ENCODE results near the gene DPAGT1. TPM values are rescaled to one million over a fixed set of nuclear protein-coding genes. Genes with fewer than 3 reads are reported as not detected.

DPAGT1 gene
- total RNA-seq, 6 donors from 2014 or later, result 18.6 to 43.9 (median 28.3) TPM

DNA sequence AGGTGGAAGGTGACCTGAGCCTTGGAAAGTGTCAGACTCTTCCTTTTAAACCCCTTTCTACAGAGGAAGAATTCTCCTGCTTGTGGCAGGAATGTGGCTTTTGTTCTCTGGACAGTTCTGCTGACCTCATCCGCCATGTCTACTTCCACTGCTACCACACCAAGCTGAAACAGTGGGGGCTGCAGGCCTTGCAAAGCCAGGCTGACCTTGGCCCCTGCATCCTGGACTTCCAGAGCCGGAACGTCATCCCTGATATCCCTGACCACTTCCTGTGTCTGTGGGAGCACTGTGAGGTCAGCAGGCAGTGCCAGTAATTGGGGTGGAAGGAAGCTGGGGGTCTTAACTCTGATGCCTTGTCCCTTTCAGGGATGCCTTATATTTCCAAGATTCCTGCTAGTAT lies 29.0 kb upstream of the DPAGT1 start:
- Histone ChIP-seq H3K4me1 (no peaks in the 10 kb centered on the region), H3K36me3 (peaks cover 17 to 85% (median 53%) of the 10 kb centered on the region in 4 donors)
- 53 to 69% methylated on average over 3 of the region's 3 CpGs for WGBS, 2 donors

DNA sequence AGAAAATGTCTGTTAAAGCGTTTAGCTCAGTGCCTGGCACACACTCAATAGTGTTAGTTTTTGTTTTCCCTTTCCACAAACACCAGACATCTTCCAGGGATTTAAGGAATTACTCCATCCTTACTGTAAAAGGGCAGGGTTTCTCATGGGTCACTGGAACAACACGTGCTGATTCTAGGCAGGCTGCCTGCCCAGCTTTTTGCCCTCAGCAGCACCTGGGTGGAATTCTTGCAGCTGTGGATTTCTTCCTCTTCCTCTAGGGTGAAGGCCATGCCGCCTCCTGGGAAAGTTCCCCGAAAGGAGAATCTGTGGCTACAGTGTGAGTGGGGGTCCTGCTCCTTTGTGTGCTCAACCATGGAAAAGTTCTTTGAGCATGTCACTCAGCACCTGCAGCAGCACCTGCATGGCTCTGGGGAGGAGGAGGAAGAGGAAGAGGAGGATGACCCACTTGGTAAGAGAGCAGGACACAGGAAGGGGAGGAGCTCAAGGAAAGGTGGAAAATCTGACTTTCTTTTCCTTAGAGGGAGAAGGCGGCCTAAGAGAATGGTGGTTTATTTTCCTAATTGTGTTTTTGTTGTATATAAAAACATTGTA lies 25.1 kb upstream of the DPAGT1 start:
- DNase-seq, result no peak
- WGBS, 2 donors, result 75 to 78% methylated on average over 5 of the region's 5 CpGs
- Histone ChIP-seq H3K27ac (no peak overlapping the region), H3K9me3 (no peaks in the 10 kb centered on the region), H3K27me3 (no peaks in the 10 kb centered on the region), H3K4me1 (peaks cover 7 to 16% (median 9%) of the 10 kb centered on the region in 4 donors), H3K4me3 (no peak overlapping the region), H3K36me3 (peaks cover 8 to 71% (median 34%) of the 10 kb centered on the region in 4 donors)
- no peak for ATAC-seq (ENCODE audit: low FRiP score in 2 of 2)
- TF ChIP-seq POLR2AphosphoS5 (IDR thresholded peaks at IDR 0.05) (no peak), POLR2A (IDR thresholded peaks at IDR 0.05) (no peak), EP300 (IDR thresholded peaks at IDR 0.05) (no peak)
- TF ChIP-seq, protein P1, sequence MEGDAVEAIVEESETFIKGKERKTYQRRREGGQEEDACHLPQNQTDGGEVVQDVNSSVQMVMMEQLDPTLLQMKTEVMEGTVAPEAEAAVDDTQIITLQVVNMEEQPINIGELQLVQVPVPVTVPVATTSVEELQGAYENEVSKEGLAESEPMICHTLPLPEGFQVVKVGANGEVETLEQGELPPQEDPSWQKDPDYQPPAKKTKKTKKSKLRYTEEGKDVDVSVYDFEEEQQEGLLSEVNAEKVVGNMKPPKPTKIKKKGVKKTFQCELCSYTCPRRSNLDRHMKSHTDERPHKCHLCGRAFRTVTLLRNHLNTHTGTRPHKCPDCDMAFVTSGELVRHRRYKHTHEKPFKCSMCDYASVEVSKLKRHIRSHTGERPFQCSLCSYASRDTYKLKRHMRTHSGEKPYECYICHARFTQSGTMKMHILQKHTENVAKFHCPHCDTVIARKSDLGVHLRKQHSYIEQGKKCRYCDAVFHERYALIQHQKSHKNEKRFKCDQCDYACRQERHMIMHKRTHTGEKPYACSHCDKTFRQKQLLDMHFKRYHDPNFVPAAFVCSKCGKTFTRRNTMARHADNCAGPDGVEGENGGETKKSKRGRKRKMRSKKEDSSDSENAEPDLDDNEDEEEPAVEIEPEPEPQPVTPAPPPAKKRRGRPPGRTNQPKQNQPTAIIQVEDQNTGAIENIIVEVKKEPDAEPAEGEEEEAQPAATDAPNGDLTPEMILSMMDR (IDR thresholded peaks at IDR 0.05), result no peak

More for the DNA sequence above, 29.0 kb upstream of the DPAGT1 start:
- ATAC-seq (ENCODE audit: low FRiP score in 2 of 2) (no peak), DNase-seq (no peak)
- H3K4me3 ChIP-seq, result no peak overlapping the region
- no peaks in the 10 kb centered on the region for H3K9me3 ChIP-seq
- TF ChIP-seq POLR2A (IDR thresholded peaks at IDR 0.05) (no peak), EP300 (IDR thresholded peaks at IDR 0.05) (no peak), POLR2AphosphoS5 (IDR thresholded peaks at IDR 0.05) (no peak)
- TF ChIP-seq, protein P1 (IDR thresholded peaks at IDR 0.05), result no peak
- H3K27ac ChIP-seq, result no peak overlapping the region
- H3K27me3 ChIP-seq, result no peaks in the 10 kb centered on the region

DNA sequence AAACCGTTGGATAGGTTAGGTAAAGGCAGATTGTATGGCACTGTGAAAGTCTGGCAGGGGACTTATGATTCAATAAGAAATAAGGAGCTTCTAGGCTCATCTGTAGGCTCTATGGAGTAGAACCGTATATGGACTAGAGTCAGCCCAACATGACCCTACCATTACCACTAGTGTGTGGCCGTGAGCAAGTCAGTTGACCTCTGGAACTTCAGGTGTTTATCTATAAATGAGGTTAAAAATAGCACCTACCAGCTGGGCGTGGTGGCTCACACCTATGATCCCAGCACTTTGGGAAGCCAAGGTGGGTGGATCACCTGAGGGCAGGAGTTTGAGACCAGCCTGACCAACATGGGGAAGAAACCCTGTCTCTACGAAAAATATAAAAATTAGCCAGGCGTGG lies 24.2 kb upstream of the DPAGT1 start:
- Histone ChIP-seq H3K36me3 (peaks cover 0 to 62% (median 28%) of the 10 kb centered on the region in 4 donors), H3K27me3 (no peaks in the 10 kb centered on the region), H3K4me1 (peaks cover 9 to 19% (median 10%) of the 10 kb centered on the region in 4 donors), H3K9me3 (no peaks in the 10 kb centered on the region), H3K27ac (no peak overlapping the region), H3K4me3 (no peak overlapping the region)
- ATAC-seq (ENCODE audit: low FRiP score in 2 of 2) (no peak), DNase-seq (no peak)
- 92 to 93% methylated on average over 6 of the region's 6 CpGs for WGBS, 2 donors
- TF ChIP-seq, protein P1 (IDR thresholded peaks at IDR 0.05), result no peak
- TF ChIP-seq EP300 (IDR thresholded peaks at IDR 0.05), result no peak
- TF ChIP-seq POLR2A (IDR thresholded peaks at IDR 0.05), result no peak
- no peak for TF ChIP-seq POLR2AphosphoS5 (IDR thresholded peaks at IDR 0.05)

DNA sequence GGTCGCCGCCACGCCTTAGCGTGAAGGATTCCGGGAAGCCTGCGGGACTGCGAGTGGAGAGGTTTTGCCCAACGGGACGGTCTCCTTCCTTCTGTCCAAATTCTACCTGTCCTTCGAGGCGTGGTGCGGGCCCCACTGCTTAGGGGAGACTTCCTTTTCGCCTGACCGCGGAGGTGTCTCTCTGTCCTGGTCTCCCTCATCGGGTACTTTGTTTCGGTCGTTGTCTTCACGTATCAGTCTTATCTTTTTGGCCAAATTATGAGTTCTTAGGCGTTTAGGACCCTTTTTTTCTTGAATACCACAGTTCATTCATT lies 20.1 kb upstream of the DPAGT1 start:
- H3K4me1 ChIP-seq, result peaks cover 13 to 25% (median 15%) of the 10 kb centered on the region in 4 donors
- no peaks in the 10 kb centered on the region for H3K9me3 ChIP-seq
- peak overlapping the region; percentile 87 to 99 (median 90) for H3K4me3 ChIP-seq
- no peak for DNase-seq
- no peaks in the 10 kb centered on the region for H3K27me3 ChIP-seq
- ATAC-seq (ENCODE audit: low FRiP score in 2 of 2), result peak in 1 of 2 donors; percentile 76
- peaks cover 0 to 23% (median 10%) of the 10 kb centered on the region in 4 donors for H3K36me3 ChIP-seq
- WGBS, 2 donors, result 0% methylated on average over 11 to 20 of the region's 20 CpGs
- TF ChIP-seq POLR2AphosphoS5 (IDR thresholded peaks at IDR 0.05) (no peak), POLR2A (IDR thresholded peaks at IDR 0.05) (no peak), EP300 (IDR thresholded peaks at IDR 0.05) (no peak)
- TF ChIP-seq, protein P1 (IDR thresholded peaks at IDR 0.05), result no peak
- peak overlapping the region; percentile 57 to 87 (median 86) for H3K27ac ChIP-seq
